GM12873 (cell line): ENCODE data around the gene ZNF48.
A peak's percentile ranks its signal among the peaks of the same experiment; 100 is the strongest.

Experiments used
- TF ChIP-seq, protein P1 (sequence below): IDR thresholded peaks from 2 replicates; pipeline ENCODE4 v1.5.1; 2012; ENCODE audit warnings: low read depth, mild to moderate bottlenecking, moderate library complexity, low read length, control low read depth; ENCODE audit not compliant: insufficient read depth; ENCODE audit errors: missing control alignments

The ZNF48 gene

GRCh38 chr16:30395155-30395991 is at the start of gene ZNF48:
Gene ZNF48, plus strand, starts transcription at chr16:30395420. Its CDS starts 375 bp downstream, at chr16:30395795.
- TF ChIP-seq, protein P1, sequence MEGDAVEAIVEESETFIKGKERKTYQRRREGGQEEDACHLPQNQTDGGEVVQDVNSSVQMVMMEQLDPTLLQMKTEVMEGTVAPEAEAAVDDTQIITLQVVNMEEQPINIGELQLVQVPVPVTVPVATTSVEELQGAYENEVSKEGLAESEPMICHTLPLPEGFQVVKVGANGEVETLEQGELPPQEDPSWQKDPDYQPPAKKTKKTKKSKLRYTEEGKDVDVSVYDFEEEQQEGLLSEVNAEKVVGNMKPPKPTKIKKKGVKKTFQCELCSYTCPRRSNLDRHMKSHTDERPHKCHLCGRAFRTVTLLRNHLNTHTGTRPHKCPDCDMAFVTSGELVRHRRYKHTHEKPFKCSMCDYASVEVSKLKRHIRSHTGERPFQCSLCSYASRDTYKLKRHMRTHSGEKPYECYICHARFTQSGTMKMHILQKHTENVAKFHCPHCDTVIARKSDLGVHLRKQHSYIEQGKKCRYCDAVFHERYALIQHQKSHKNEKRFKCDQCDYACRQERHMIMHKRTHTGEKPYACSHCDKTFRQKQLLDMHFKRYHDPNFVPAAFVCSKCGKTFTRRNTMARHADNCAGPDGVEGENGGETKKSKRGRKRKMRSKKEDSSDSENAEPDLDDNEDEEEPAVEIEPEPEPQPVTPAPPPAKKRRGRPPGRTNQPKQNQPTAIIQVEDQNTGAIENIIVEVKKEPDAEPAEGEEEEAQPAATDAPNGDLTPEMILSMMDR, result peak; percentile 34

- TF ChIP-seq, protein P1, result no peak
Observed at GRCh38 chr16:30346286-30346685, 48.9 kb upstream of the ZNF48 start.

DNA sequence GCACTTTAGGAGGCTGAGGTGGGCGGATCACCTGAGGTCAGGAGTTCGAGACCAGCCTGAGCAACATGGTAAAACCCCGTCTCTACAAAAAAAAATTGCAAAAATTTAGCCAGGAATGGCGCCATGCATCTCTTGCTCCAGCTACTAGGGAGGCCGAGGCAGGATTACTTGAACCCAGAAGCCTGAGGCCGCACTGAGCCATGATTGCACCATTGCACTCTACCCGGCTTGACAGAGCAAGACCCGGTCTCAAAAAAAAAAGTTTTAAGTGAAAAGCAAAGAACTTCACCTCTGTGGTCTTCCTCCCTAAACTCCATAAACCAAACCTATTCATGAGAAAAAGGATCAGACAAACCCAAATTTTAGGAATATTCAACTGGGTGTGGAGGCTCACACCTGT is 47.1 kb upstream of the ZNF48 start:
- TF ChIP-seq, protein P1, result no peak

GRCh38 chr16:30348929-30349328 is 46.3 kb upstream of the ZNF48 start:
- TF ChIP-seq, protein P1, result no peak

- TF ChIP-seq, protein P1, result no peak
Observed at GRCh38 chr16:30349675-30350074, 45.5 kb upstream of the ZNF48 start.

- TF ChIP-seq, protein P1, result no peak
Observed at GRCh38 chr16:30350134-30350871, 44.9 kb upstream of the ZNF48 start.

DNA sequence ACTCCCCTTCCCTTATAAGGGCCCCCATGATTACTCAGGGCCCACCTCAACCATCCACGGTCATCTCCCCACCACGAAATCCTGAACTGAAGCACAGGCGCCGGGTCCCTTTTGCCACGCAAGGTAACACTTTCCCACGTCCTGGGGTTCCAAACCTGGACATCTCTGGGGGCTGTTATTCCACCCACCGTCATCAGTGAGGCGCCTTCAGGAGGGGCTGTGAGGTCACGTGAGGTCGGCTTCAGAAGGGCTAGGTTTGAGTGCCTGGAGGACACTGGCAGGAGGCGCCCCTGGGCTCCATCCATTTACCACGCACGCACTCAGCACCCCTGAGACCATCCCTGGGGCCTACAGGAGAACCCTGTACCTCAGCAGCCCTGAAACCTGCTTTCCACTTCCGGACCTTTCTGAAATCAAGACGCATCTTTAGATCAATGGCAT is 44.2 kb upstream of the ZNF48 start:
- TF ChIP-seq, protein P1, result no peak
